ENCODE data around the gene GSTA5.
"Not testable (repeated sequence)": the region's sequence is repeated elsewhere in the genome, so short reads cannot be mapped to it uniquely, and the experiment has no call there.

Gene GSTA5

DNA sequence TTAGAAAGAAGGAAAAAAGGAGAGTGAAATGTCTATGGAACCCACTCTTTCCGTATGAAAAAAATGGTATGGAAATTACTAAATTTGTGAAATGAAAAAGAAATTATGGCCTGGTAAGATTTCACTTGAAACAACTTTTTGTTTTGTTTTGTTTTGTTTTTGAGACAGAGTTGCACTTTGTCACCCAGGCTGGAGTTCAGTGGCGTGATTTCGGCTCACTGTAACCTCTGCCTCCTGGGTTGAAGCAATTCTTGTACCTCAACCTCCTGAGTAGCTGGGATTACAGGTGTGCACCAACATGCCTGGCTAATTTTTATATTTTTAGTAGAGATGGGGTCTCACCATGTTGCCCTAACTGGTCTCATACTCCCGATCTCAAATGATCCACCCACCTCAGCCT is 17.8 kb upstream of the GSTA5 start:
- DNase-seq (ENCODE audit: low read depth): no peak
- no peak for TF ChIP-seq CTCF (IDR thresholded peaks at IDR 0.05; ENCODE audit: low read depth, low read length, missing control alignments)
- no peak overlapping the region for H3K4me3 ChIP-seq (ENCODE audit: low read depth, low read length)
- in situ Hi-C loops (cut with HindIII; ENCODE audit: low sequenced_read_pairs): no loop called here

GRCh38 chr6:52856137-52856536 is 15.5 kb upstream of the GSTA5 start:
- in situ Hi-C loops (cut with HindIII; ENCODE audit: low sequenced_read_pairs); DNase-seq (ENCODE audit: low read depth); H3K4me3 ChIP-seq (ENCODE audit: low read depth, low read length): not testable (repeated sequence)

GRCh38 chr6:52849137-52849536 is 8.5 kb upstream of the GSTA5 start:
- in situ Hi-C loops (cut with HindIII; ENCODE audit: low sequenced_read_pairs): no loop called here

DNA sequence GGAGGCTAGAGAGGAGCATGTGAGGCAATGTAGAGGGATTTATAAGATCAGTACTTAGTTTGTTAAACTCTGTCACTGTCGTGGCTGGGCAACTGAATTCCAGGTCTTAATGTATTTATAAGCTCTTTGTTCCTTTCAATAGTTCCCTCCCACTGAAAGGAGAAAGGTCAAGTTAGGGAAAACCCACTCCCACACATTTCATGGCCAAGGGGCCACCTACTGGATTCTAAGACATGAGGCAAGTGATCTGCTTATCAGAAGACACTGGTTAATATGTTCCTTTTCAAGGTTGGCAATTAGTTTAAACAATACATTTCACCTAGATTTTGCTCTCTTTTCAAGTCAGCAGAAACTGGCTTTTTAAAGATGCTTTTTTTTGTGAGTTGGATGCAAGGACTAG is 5.4 kb upstream of the GSTA5 start:
- TF ChIP-seq CTCF (IDR thresholded peaks at IDR 0.05; ENCODE audit: low read depth, low read length, missing control alignments): no peak
- H3K4me3 ChIP-seq (ENCODE audit: low read depth, low read length): no peak overlapping the region
- in situ Hi-C loops (cut with HindIII; ENCODE audit: low sequenced_read_pairs): no loop called here
- DNase-seq (ENCODE audit: low read depth): no peak

More at GRCh38 chr6:52849137-52849536, 8.5 kb upstream of the GSTA5 start:
- no peak for DNase-seq (ENCODE audit: low read depth)
- TF ChIP-seq CTCF (IDR thresholded peaks at IDR 0.05; ENCODE audit: low read depth, low read length, missing control alignments): no peak
- H3K4me3 ChIP-seq (ENCODE audit: low read depth, low read length): no peak overlapping the region

- no peak overlapping the region for H3K4me3 ChIP-seq (ENCODE audit: low read depth, low read length)
- in situ Hi-C loops (cut with HindIII; ENCODE audit: low sequenced_read_pairs): no loop called here
- no peak for DNase-seq (ENCODE audit: low read depth)
These were observed 3.0 kb upstream of the GSTA5 start for GRCh38 chr6:52843605-52844004.

GRCh38 chr6:52839124-52840055 is 1.2 kb downstream of the GSTA5 start:
- no peak for DNase-seq (ENCODE audit: low read depth)
- in situ Hi-C loops (cut with HindIII; ENCODE audit: low sequenced_read_pairs): no loop called here
- H3K4me3 ChIP-seq (ENCODE audit: low read depth, low read length): no peak overlapping the region
- peak; percentile 67 for TF ChIP-seq CTCF (IDR thresholded peaks at IDR 0.05; ENCODE audit: low read depth, low read length, missing control alignments)

More at GRCh38 chr6:52843605-52844004, 3.0 kb upstream of the GSTA5 start:
- TF ChIP-seq CTCF (IDR thresholded peaks at IDR 0.05; ENCODE audit: low read depth, low read length, missing control alignments): no peak

DNA sequence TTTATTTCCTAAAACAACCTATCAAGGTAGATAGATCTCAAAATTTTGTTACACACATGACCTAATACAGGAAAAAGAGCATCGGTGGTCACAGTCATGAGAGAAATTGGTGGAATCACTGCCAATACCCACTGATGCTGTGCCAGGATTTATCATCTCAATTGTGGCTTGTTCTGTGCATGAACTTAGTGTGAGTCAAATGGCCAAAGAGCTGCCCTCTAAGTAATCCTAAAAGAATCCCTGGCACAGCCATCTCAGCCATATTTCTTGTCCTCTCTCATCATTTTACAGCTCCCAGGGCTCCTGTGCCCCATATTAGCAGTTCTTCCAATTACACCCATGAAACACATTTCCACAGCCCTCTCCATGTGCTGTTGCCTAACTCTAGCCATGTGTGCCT is 6.1 kb downstream of the GSTA5 start:
- no peak for DNase-seq (ENCODE audit: low read depth)
- in situ Hi-C loops (cut with HindIII; ENCODE audit: low sequenced_read_pairs): no loop called here
- no peak for TF ChIP-seq CTCF (IDR thresholded peaks at IDR 0.05; ENCODE audit: low read depth, low read length, missing control alignments)
- H3K4me3 ChIP-seq (ENCODE audit: low read depth, low read length): no peak overlapping the region

DNA sequence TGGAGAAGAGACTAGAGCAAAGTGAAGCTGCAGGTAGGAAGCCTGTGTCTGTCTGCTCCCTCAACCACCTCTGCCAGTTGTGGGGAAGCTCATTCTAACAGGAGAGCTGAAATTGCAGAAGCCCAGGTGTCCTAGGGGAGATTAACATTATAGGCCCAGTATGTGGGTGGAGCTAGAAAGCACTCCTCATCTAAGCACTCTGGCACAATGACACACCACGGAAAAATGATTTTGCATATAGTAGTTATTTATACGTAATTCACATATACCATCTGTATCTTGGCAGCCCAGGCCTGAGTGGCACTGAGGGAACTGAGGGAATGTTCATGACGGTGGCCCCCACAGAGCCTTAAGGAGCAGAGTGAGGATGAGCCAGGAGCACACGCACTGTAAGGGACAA is 9.7 kb downstream of the GSTA5 start:
- in situ Hi-C loops (cut with HindIII; ENCODE audit: low sequenced_read_pairs); H3K4me3 ChIP-seq (ENCODE audit: low read depth, low read length); DNase-seq (ENCODE audit: low read depth): not testable (repeated sequence)

Data from astrocyte of the cerebellum (primary cell).